Measurements from ENCODE around the gene TXNRD2.
A peak's percentile ranks its signal among the peaks of the same experiment; 100 is the strongest.

Gene TXNRD2

GRCh38 chr22:19966908-19967750, 25.5 kb upstream of the TXNRD2 start:
- no peak for DNase-seq (ENCODE audit: low read depth)

GRCh38 chr22:19965771-19966709, 24.4 kb upstream of the TXNRD2 start:
- no peak for DNase-seq (ENCODE audit: low read depth)

GRCh38 chr22:19964701-19965386, 23.2 kb upstream of the TXNRD2 start:
- no peak for DNase-seq (ENCODE audit: low read depth)

- DNase-seq (ENCODE audit: low read depth) = no peak
These were observed 22.4 kb upstream of the TXNRD2 start for GRCh38 chr22:19963863-19964642.

GRCh38 chr22:19962909-19963806, 21.5 kb upstream of the TXNRD2 start:
- DNase-seq (ENCODE audit: low read depth) = no peak

- peak; percentile 72 for DNase-seq (ENCODE audit: low read depth)
These were observed 20.8 kb upstream of the TXNRD2 start for GRCh38 chr22:19962246-19962908.

- DNase-seq (ENCODE audit: low read depth) = no peak
These were observed 20.2 kb upstream of the TXNRD2 start for GRCh38 chr22:19961868-19962245.

- DNase-seq (ENCODE audit: low read depth) = no peak
These were observed 19.6 kb upstream of the TXNRD2 start for GRCh38 chr22:19961201-19961580.

- DNase-seq (ENCODE audit: low read depth) = no peak
These were observed 19.0 kb upstream of the TXNRD2 start for GRCh38 chr22:19960491-19961200.

GRCh38 chr22:19959587-19960490, 18.2 kb upstream of the TXNRD2 start:
- no peak for DNase-seq (ENCODE audit: low read depth)

- no peak for DNase-seq (ENCODE audit: low read depth)
These were observed 17.5 kb upstream of the TXNRD2 start for GRCh38 chr22:19959043-19959586.

GRCh38 chr22:19958083-19959042, 16.7 kb upstream of the TXNRD2 start:
- no peak for DNase-seq (ENCODE audit: low read depth)

- DNase-seq (ENCODE audit: low read depth) = no peak
These were observed 15.8 kb upstream of the TXNRD2 start for GRCh38 chr22:19957445-19957844.

GRCh38 chr22:19955241-19956128, 13.9 kb upstream of the TXNRD2 start:
- no peak for DNase-seq (ENCODE audit: low read depth)

GRCh38 chr22:19951346-19951745, 9.7 kb upstream of the TXNRD2 start:
- DNase-seq (ENCODE audit: low read depth) = no peak
